GM12872 (cell line): ENCODE measurements around the gene PTPRB.

Experiments
- CTCF ChIP-seq: IDR thresholded peaks from 3 replicates; pipeline ENCODE4 v1.5.1; 2011; ENCODE audit warnings: low read depth, mild to moderate bottlenecking, low read length, moderate library complexity; ENCODE audit not compliant: insufficient read depth

PTPRB gene

GRCh38 chr12:70657616-70658286, 20.5 kb upstream of the PTPRB start:
- TF ChIP-seq CTCF, result no peak

GRCh38 chr12:70652451-70652850, 15.2 kb upstream of the PTPRB start:
- TF ChIP-seq CTCF, result no peak

GRCh38 chr12:70648831-70649230, 11.6 kb upstream of the PTPRB start:
- TF ChIP-seq CTCF, result no peak

GRCh38 chr12:70648191-70648590, 11.0 kb upstream of the PTPRB start:
- TF ChIP-seq CTCF, result no peak

- no peak for TF ChIP-seq CTCF
These were observed 9.6 kb upstream of the PTPRB start for GRCh38 chr12:70646850-70647249.

GRCh38 chr12:70645494-70646317, 8.5 kb upstream of the PTPRB start:
- no peak for TF ChIP-seq CTCF

- TF ChIP-seq CTCF, result no peak
These were observed 7.6 kb upstream of the PTPRB start for GRCh38 chr12:70644861-70645260.
